ENCODE measurements around the gene FAM3A. TPM values are rescaled to one million over a fixed set of nuclear protein-coding genes. Genes with fewer than 3 reads are reported as not detected.

The FAM3A gene
- total and polyA plus RNA-seq, 2 experiments from 2014 or later, result 12.0 to 16.5 TPM

DNA sequence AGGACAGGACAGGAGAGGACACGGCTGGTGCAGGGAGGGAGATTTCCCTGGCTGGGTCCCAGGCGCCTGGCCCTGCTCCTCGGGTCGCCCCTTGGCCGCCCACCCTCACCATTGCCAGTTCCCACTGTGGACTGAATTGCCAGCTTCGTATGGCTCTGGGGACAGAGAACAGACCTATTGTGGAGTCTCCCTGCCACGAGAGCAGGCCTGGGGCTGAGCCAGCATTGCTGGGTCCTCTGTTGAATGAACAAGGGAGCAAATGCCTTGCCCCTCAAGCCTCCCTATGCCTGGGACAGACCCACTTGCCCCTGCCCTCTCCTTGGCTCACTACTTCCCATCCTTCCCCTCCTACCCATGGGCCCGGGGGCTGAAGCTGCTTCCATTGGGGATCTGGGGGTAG lies 53.6 kb downstream of the FAM3A start:
- H2AFZ ChIP-seq, result no peak overlapping the region
- H3K36me3 ChIP-seq (ENCODE audit: insufficient read depth), result no peaks in the 10 kb centered on the region
- no peaks in the 10 kb centered on the region for H3K79me2 ChIP-seq (replicated peaks; ENCODE audit: insufficient read depth)
- H3K4me3 ChIP-seq, result no peak overlapping the region
- H3K4me1 Mint-ChIP-seq, result no peaks in the 10 kb centered on the region; the same call in 2 of the 3 replicates
- no peaks in the 10 kb centered on the region for H3K9me3 Mint-ChIP-seq
- H4K20me1 ChIP-seq (replicated peaks; ENCODE audit: insufficient read depth), result no peaks in the 10 kb centered on the region
- H3K4me1 ChIP-seq (ENCODE audit: insufficient read depth), result no peaks in the 10 kb centered on the region
- H3K27ac ChIP-seq (ENCODE audit: low read depth), result no peak overlapping the region
- no peaks in the 10 kb centered on the region; the same call in 1 of the 2 replicates for H3K27me3 ChIP-seq (ENCODE audit: insufficient read depth)
- no peak overlapping the region for H3K4me3 Mint-ChIP-seq
- TF ChIP-seq CREB1 (CRISPR knock-in tag; IDR thresholded peaks at IDR 0.05; ENCODE audit: low read depth), result no peak
- no peak for TF ChIP-seq ZNF114 (CRISPR knock-in tag; IDR thresholded peaks at IDR 0.05)
- TF ChIP-seq EZH2 (IDR thresholded peaks at IDR 0.05; ENCODE audit: low read depth, unreplicated experiment), result no peak
- TF ChIP-seq, protein P1, sequence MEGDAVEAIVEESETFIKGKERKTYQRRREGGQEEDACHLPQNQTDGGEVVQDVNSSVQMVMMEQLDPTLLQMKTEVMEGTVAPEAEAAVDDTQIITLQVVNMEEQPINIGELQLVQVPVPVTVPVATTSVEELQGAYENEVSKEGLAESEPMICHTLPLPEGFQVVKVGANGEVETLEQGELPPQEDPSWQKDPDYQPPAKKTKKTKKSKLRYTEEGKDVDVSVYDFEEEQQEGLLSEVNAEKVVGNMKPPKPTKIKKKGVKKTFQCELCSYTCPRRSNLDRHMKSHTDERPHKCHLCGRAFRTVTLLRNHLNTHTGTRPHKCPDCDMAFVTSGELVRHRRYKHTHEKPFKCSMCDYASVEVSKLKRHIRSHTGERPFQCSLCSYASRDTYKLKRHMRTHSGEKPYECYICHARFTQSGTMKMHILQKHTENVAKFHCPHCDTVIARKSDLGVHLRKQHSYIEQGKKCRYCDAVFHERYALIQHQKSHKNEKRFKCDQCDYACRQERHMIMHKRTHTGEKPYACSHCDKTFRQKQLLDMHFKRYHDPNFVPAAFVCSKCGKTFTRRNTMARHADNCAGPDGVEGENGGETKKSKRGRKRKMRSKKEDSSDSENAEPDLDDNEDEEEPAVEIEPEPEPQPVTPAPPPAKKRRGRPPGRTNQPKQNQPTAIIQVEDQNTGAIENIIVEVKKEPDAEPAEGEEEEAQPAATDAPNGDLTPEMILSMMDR (conservative IDR thresholded peaks at IDR 0.05; ENCODE audit: low read depth in 2 of 2), result no peak
- TF ChIP-seq, protein P2, sequence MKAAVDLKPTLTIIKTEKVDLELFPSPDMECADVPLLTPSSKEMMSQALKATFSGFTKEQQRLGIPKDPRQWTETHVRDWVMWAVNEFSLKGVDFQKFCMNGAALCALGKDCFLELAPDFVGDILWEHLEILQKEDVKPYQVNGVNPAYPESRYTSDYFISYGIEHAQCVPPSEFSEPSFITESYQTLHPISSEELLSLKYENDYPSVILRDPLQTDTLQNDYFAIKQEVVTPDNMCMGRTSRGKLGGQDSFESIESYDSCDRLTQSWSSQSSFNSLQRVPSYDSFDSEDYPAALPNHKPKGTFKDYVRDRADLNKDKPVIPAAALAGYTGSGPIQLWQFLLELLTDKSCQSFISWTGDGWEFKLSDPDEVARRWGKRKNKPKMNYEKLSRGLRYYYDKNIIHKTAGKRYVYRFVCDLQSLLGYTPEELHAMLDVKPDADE (IDR thresholded peaks at IDR 0.05), result no peak
- TF ChIP-seq, protein P3, sequence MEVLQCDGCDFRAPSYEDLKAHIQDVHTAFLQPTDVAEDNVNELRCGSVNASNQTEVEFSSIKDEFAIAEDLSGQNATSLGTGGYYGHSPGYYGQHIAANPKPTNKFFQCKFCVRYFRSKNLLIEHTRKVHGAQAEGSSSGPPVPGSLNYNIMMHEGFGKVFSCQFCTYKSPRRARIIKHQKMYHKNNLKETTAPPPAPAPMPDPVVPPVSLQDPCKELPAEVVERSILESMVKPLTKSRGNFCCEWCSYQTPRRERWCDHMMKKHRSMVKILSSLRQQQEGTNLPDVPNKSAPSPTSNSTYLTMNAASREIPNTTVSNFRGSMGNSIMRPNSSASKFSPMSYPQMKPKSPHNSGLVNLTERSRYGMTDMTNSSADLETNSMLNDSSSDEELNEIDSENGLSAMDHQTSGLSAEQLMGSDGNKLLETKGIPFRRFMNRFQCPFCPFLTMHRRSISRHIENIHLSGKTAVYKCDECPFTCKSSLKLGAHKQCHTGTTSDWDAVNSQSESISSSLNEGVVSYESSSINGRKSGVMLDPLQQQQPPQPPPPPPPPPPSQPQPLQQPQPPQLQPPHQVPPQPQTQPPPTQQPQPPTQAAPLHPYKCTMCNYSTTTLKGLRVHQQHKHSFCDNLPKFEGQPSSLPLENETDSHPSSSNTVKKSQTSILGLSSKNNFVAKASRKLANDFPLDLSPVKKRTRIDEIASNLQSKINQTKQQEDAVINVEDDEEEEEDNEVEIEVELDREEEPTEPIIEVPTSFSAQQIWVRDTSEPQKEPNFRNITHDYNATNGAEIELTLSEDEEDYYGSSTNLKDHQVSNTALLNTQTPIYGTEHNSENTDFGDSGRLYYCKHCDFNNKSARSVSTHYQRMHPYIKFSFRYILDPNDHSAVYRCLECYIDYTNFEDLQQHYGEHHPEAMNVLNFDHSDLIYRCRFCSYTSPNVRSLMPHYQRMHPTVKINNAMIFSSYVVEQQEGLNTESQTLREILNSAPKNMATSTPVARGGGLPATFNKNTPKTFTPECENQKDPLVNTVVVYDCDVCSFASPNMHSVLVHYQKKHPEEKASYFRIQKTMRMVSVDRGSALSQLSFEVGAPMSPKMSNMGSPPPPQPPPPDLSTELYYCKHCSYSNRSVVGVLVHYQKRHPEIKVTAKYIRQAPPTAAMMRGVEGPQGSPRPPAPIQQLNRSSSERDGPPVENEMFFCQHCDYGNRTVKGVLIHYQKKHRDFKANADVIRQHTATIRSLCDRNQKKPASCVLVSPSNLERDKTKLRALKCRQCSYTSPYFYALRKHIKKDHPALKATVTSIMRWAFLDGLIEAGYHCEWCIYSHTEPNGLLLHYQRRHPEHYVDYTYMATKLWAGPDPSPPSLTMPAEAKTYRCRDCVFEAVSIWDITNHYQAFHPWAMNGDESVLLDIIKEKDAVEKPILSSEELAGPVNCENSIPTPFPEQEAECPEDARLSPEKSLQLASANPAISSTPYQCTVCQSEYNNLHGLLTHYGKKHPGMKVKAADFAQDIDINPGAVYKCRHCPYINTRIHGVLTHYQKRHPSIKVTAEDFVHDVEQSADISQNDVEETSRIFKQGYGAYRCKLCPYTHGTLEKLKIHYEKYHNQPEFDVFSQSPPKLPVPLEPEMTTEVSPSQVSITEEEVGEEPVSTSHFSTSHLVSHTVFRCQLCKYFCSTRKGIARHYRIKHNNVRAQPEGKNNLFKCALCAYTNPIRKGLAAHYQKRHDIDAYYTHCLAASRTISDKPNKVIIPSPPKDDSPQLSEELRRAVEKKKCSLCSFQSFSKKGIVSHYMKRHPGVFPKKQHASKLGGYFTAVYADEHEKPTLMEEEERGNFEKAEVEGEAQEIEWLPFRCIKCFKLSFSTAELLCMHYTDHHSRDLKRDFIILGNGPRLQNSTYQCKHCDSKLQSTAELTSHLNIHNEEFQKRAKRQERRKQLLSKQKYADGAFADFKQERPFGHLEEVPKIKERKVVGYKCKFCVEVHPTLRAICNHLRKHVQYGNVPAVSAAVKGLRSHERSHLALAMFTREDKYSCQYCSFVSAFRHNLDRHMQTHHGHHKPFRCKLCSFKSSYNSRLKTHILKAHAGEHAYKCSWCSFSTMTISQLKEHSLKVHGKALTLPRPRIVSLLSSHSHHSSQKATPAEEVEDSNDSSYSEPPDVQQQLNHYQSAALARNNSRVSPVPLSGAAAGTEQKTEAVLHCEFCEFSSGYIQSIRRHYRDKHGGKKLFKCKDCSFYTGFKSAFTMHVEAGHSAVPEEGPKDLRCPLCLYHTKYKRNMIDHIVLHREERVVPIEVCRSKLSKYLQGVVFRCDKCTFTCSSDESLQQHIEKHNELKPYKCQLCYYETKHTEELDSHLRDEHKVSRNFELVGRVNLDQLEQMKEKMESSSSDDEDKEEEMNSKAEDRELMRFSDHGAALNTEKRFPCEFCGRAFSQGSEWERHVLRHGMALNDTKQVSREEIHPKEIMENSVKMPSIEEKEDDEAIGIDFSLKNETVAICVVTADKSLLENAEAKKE (CRISPR knock-in tag; IDR thresholded peaks at IDR 0.05), result no peak
- TF ChIP-seq STAT1 (IDR thresholded peaks at IDR 0.05; ENCODE audit: unreplicated experiment), result no peak
- no peak for TF ChIP-seq NANOG (IDR thresholded peaks at IDR 0.05; ENCODE audit: borderline replicate concordance)
- no peak for TF ChIP-seq EZH2phosphoT487 (IDR thresholded peaks at IDR 0.05; ENCODE audit: unreplicated experiment)
- TF ChIP-seq, protein P4, sequence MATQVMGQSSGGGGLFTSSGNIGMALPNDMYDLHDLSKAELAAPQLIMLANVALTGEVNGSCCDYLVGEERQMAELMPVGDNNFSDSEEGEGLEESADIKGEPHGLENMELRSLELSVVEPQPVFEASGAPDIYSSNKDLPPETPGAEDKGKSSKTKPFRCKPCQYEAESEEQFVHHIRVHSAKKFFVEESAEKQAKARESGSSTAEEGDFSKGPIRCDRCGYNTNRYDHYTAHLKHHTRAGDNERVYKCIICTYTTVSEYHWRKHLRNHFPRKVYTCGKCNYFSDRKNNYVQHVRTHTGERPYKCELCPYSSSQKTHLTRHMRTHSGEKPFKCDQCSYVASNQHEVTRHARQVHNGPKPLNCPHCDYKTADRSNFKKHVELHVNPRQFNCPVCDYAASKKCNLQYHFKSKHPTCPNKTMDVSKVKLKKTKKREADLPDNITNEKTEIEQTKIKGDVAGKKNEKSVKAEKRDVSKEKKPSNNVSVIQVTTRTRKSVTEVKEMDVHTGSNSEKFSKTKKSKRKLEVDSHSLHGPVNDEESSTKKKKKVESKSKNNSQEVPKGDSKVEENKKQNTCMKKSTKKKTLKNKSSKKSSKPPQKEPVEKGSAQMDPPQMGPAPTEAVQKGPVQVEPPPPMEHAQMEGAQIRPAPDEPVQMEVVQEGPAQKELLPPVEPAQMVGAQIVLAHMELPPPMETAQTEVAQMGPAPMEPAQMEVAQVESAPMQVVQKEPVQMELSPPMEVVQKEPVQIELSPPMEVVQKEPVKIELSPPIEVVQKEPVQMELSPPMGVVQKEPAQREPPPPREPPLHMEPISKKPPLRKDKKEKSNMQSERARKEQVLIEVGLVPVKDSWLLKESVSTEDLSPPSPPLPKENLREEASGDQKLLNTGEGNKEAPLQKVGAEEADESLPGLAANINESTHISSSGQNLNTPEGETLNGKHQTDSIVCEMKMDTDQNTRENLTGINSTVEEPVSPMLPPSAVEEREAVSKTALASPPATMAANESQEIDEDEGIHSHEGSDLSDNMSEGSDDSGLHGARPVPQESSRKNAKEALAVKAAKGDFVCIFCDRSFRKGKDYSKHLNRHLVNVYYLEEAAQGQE (IDR thresholded peaks at IDR 0.05; ENCODE audit: unreplicated experiment), result no peak
- no peak for TF ChIP-seq ZNF331 (CRISPR knock-in tag; IDR thresholded peaks at IDR 0.05; ENCODE audit: low read depth)
- TF ChIP-seq POLR2AphosphoS5 (IDR thresholded peaks at IDR 0.05; ENCODE audit: low read depth), result no peak
- no peak for TF ChIP-seq JUNB (IDR thresholded peaks at IDR 0.05; ENCODE audit: unreplicated experiment)
- H3K27me3 Mint-ChIP-seq (ENCODE audit: insufficient read depth, low read depth, poor library complexity), result peaks cover 2% of the 10 kb centered on the region
- DNase-seq (ENCODE audit: low spot score) (no peak), ATAC-seq (no peak)
- H3K36me3 Mint-ChIP-seq (ENCODE audit: low read depth), result peaks cover 11% of the 10 kb centered on the region; the same call in 2 of the 3 replicates
- no peaks in the 10 kb centered on the region for H3F3A ChIP-seq (replicated peaks; ENCODE audit: low read depth)
- no peak overlapping the region for H3K27ac Mint-ChIP-seq
- H3K9me2 ChIP-seq (ENCODE audit: insufficient read depth), result no peaks in the 10 kb centered on the region
- H3K4me2 ChIP-seq, result no peak overlapping the region

Data from GM23338 (cell line).